Mammary epithelial cell (primary cell): ENCODE measurements around the gene TXK.

Source experiments
- CTCF ChIP-seq, 2 donors: IDR thresholded peaks in 1 of 2; conservative IDR thresholded peaks in 1 of 2; 2 replicates each; pipeline ENCODE4 v1.5.1; 2011 to 2012; ENCODE audit warnings: inconsistent platforms in 2 of 2, low read length in 2 of 2, mild to moderate bottlenecking in 2 of 2, control low read depth in 1 of 2, low read depth in 1 of 2; ENCODE audit not compliant: insufficient read depth in 1 of 2; ENCODE audit errors: extremely low read depth in 1 of 2
- EZH2 ChIP-seq: IDR thresholded peaks from 2 replicates; pipeline ENCODE4 v1.6.1; 2012; ENCODE audit warnings: low read length, inconsistent platforms, borderline replicate concordance

GRCh38 chr4:48071191-48071590 lies 62.9 kb downstream of the TXK start:
- no peak for TF ChIP-seq EZH2
- no peak for TF ChIP-seq CTCF (conservative IDR thresholded peaks at IDR 0.05 in 1 of 2, IDR thresholded peaks at IDR 0.05 in 1 of 2; ENCODE audit: extremely low read depth in 1 of 2, insufficient read depth in 1 of 2, low read depth in 1 of 2, low read length in 2 of 2)
